Astrocyte (in vitro differentiated cells and primary cell): ENCODE results near the gene BARX1.

Experiments used
- EZH2 ChIP-seq: IDR thresholded peaks from 2 replicates; pipeline ENCODE4 v1.6.1; 2012; ENCODE audit warnings: mild to moderate bottlenecking, low read length, inconsistent platforms; ENCODE audit not compliant: insufficient read depth
- TF ChIP-seq, protein P1 (sequence below): IDR thresholded peaks from 2 replicates; pipeline ENCODE4 v1.5.1; 2011; ENCODE audit warnings: low read depth, mild to moderate bottlenecking, inconsistent platforms, low read length, moderate library complexity; ENCODE audit not compliant: insufficient read depth

GRCh38 chr9:93960221-93960970 lies 5.2 kb upstream of the BARX1 start:
- peak; percentile 89 for TF ChIP-seq EZH2
- TF ChIP-seq, protein P1, sequence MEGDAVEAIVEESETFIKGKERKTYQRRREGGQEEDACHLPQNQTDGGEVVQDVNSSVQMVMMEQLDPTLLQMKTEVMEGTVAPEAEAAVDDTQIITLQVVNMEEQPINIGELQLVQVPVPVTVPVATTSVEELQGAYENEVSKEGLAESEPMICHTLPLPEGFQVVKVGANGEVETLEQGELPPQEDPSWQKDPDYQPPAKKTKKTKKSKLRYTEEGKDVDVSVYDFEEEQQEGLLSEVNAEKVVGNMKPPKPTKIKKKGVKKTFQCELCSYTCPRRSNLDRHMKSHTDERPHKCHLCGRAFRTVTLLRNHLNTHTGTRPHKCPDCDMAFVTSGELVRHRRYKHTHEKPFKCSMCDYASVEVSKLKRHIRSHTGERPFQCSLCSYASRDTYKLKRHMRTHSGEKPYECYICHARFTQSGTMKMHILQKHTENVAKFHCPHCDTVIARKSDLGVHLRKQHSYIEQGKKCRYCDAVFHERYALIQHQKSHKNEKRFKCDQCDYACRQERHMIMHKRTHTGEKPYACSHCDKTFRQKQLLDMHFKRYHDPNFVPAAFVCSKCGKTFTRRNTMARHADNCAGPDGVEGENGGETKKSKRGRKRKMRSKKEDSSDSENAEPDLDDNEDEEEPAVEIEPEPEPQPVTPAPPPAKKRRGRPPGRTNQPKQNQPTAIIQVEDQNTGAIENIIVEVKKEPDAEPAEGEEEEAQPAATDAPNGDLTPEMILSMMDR, result no peak
